SU-DHL-6 (cell line): Measurements from ENCODE around the gene TBX3.

ENCODE experiments used
- EZH2phosphoT487 ChIP-seq: fragments of 200-600 bp; sonication (generic), shearing (Covaris generic); conservative IDR thresholded peaks from 2 replicates; pipeline ENCODE4 v1.6.1; 2018; ENCODE audit warnings: mild to moderate bottlenecking, antibody characterized with exemption, low read length, moderate library complexity, mixed read lengths
- TF ChIP-seq, protein P1 (sequence below): fragments of 200-600 bp; sonication (generic); IDR thresholded peaks from one replicate; pipeline ENCODE4 v1.5.1; 2017; ENCODE audit warnings: antibody characterized with exemption, mild to moderate bottlenecking, low read length, moderate library complexity; ENCODE audit not compliant: insufficient read depth, poor library complexity, severe bottlenecking

DNA sequence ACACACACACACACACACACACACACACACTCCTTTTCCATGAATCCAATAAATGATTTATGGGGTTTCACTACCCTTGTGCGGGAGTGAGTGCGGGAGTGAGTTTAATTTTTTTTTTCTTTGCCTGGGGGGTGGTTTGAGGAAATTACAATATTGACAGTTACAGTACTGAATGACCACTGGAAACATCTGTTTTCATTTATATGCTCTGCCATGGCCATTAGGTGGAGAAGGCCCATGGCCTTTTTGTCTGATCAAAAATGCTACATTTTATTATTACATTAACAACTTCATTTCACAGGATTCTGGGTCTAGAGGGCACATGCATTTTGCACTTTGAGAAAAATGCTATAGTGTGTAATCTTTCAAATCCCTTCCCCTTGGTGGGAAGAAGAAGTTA, 5.9 kb downstream of the TBX3 start:
- TF ChIP-seq, protein P1, sequence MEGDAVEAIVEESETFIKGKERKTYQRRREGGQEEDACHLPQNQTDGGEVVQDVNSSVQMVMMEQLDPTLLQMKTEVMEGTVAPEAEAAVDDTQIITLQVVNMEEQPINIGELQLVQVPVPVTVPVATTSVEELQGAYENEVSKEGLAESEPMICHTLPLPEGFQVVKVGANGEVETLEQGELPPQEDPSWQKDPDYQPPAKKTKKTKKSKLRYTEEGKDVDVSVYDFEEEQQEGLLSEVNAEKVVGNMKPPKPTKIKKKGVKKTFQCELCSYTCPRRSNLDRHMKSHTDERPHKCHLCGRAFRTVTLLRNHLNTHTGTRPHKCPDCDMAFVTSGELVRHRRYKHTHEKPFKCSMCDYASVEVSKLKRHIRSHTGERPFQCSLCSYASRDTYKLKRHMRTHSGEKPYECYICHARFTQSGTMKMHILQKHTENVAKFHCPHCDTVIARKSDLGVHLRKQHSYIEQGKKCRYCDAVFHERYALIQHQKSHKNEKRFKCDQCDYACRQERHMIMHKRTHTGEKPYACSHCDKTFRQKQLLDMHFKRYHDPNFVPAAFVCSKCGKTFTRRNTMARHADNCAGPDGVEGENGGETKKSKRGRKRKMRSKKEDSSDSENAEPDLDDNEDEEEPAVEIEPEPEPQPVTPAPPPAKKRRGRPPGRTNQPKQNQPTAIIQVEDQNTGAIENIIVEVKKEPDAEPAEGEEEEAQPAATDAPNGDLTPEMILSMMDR = no peak
- TF ChIP-seq EZH2phosphoT487 = no peak
